ENCODE results near the gene AGPAT1. TPM values are rescaled to one million over a fixed set of nuclear protein-coding genes. Genes with fewer than 3 reads are reported as not detected.

The AGPAT1 gene
- total RNA-seq: 23.9 TPM
- polyA plus RNA-seq: 10 to 100 TPM; 11.8 to 15.2 (median 14.3) TPM

- Mint-ChIP-seq H3K36me3 (peaks cover 18% of the 10 kb centered on the region), H3K27ac (peak within 1 kb of the TSS; percentile 95 to 98 (median 97)), H3K27me3 (no peaks in the 10 kb centered on the region), H3K4me1 (peaks cover 6 to 90% (median 45%) of the 10 kb centered on the region in 4 donors), H3K9me3 (no peaks in the 10 kb centered on the region), H3K4me3 (peak within 1 kb of the TSS; percentile 86 to 98 (median 98))
- peak; percentile 92 to 98 (median 95) for DNase-seq
- peak within 1 kb of the TSS; percentile 97 for H3K27ac ChIP-seq (ENCODE audit: insufficient read depth, low read length, poor library complexity, severe bottlenecking)
- ATAC-seq (ENCODE audit: low read depth in 2 of 2): peak; percentile 45 to 49
- peak within 1 kb of the TSS; percentile 90 for H3K4me3 ChIP-seq (ENCODE audit: low read depth, low read length)
- H3K36me3 ChIP-seq (ENCODE audit: control insufficient read depth, insufficient read depth, low read length): peaks cover 6% of the 10 kb centered on the region
- peaks cover 47% of the 10 kb centered on the region for H3K4me1 ChIP-seq (ENCODE audit: control insufficient read depth, insufficient read depth, low read length, poor library complexity, severe bottlenecking)
- no peaks in the 10 kb centered on the region for H3K27me3 ChIP-seq (ENCODE audit: control insufficient read depth, insufficient read depth, low read length)
- no peaks in the 10 kb centered on the region for H3K9me3 ChIP-seq (ENCODE audit: control insufficient read depth in 2 of 2, low read length in 2 of 2)
These were observed at the start of gene AGPAT1 for GRCh38 chr6:32175711-32176475. Gene AGPAT1 (minus strand): TSS chr6:32176084. CDS start chr6:32171496, 4,588 bp downstream.

GRCh38 chr6:32224696-32225095 is 48.8 kb upstream of the AGPAT1 start:
- no peaks in the 10 kb centered on the region for H3K9me3 ChIP-seq (ENCODE audit: control insufficient read depth in 2 of 2, low read length in 2 of 2)
- no peak overlapping the region for H3K4me3 ChIP-seq (ENCODE audit: low read depth, low read length)
- no peaks in the 10 kb centered on the region for H3K27me3 ChIP-seq (ENCODE audit: control insufficient read depth, insufficient read depth, low read length)
- H3K4me3 Mint-ChIP-seq: no peak overlapping the region
- ATAC-seq (ENCODE audit: low read depth in 2 of 2): no peak
- no peak overlapping the region for H3K27ac ChIP-seq (ENCODE audit: insufficient read depth, low read length, poor library complexity, severe bottlenecking)
- H3K4me1 ChIP-seq (ENCODE audit: control insufficient read depth, insufficient read depth, low read length, poor library complexity, severe bottlenecking): no peaks in the 10 kb centered on the region
- DNase-seq: no peak
- H3K27me3 Mint-ChIP-seq: peaks cover 14% of the 10 kb centered on the region
- no peaks in the 10 kb centered on the region for H3K36me3 Mint-ChIP-seq
- peak overlapping the region in 2 of 3 donors; percentile 26 to 46 for H3K27ac Mint-ChIP-seq
- H3K9me3 Mint-ChIP-seq: peaks cover 0 to 1% (median 0%) of the 10 kb centered on the region in 7 donors
- H3K36me3 ChIP-seq (ENCODE audit: control insufficient read depth, insufficient read depth, low read length): no peaks in the 10 kb centered on the region
- H3K4me1 Mint-ChIP-seq: peaks cover 0 to 8% (median under 1%) of the 10 kb centered on the region in 4 donors

- Mint-ChIP-seq H3K27me3 (peaks cover 20% of the 10 kb centered on the region), H3K4me1 (peaks cover 0 to 8% (median 2%) of the 10 kb centered on the region in 4 donors), H3K4me3 (no peak within 1 kb of the TSS), H3K36me3 (no peaks in the 10 kb centered on the region), H3K27ac (peak within 1 kb of the TSS in 2 of 3 donors; percentile 26 to 75), H3K9me3 (peaks cover 0 to 1% (median 0%) of the 10 kb centered on the region in 7 donors)
- Histone ChIP-seq H3K4me3 (ENCODE audit: low read depth, low read length) (no peak within 1 kb of the TSS), H3K27me3 (ENCODE audit: control insufficient read depth, insufficient read depth, low read length) (no peaks in the 10 kb centered on the region), H3K9me3 (ENCODE audit: control insufficient read depth in 2 of 2, low read length in 2 of 2) (no peaks in the 10 kb centered on the region), H3K27ac (ENCODE audit: insufficient read depth, low read length, poor library complexity, severe bottlenecking) (no peak within 1 kb of the TSS), H3K36me3 (ENCODE audit: control insufficient read depth, insufficient read depth, low read length) (no peaks in the 10 kb centered on the region), H3K4me1 (ENCODE audit: control insufficient read depth, insufficient read depth, low read length, poor library complexity, severe bottlenecking) (no peaks in the 10 kb centered on the region)
- no peak for DNase-seq
- ATAC-seq (ENCODE audit: low read depth in 2 of 2): no peak
These were observed 47.7 kb upstream of the AGPAT1 start, which contains the start of gene NOTCH4 for GRCh38 chr6:32223258-32224235. Gene NOTCH4 (minus strand): TSS chr6:32224067. CDS start chr6:32223928, 139 bp downstream.

- no peaks in the 10 kb centered on the region for H3K4me1 ChIP-seq (ENCODE audit: control insufficient read depth, insufficient read depth, low read length, poor library complexity, severe bottlenecking)
- DNase-seq (no peak), ATAC-seq (ENCODE audit: low read depth in 2 of 2) (no peak)
- no peaks in the 10 kb centered on the region for H3K27me3 ChIP-seq (ENCODE audit: control insufficient read depth, insufficient read depth, low read length)
- Mint-ChIP-seq H3K36me3 (no peaks in the 10 kb centered on the region), H3K27ac (peak overlapping the region in 1 of 3 donors; percentile 31), H3K4me1 (peaks cover 0 to 8% (median 2%) of the 10 kb centered on the region in 4 donors), H3K4me3 (no peak overlapping the region), H3K27me3 (peaks cover 20% of the 10 kb centered on the region), H3K9me3 (no peaks in the 10 kb centered on the region)
- no peaks in the 10 kb centered on the region for H3K36me3 ChIP-seq (ENCODE audit: control insufficient read depth, insufficient read depth, low read length)
- no peaks in the 10 kb centered on the region for H3K9me3 ChIP-seq (ENCODE audit: control insufficient read depth in 2 of 2, low read length in 2 of 2)
- H3K27ac ChIP-seq (ENCODE audit: insufficient read depth, low read length, poor library complexity, severe bottlenecking): no peak overlapping the region
- H3K4me3 ChIP-seq (ENCODE audit: low read depth, low read length): no peak overlapping the region
These were observed 46.7 kb upstream of the AGPAT1 start for GRCh38 chr6:32222333-32223230.

GRCh38 chr6:32220021-32220420 is 44.1 kb upstream of the AGPAT1 start:
- H3K27me3 Mint-ChIP-seq: peaks cover 30% of the 10 kb centered on the region
- Histone ChIP-seq H3K27me3 (ENCODE audit: control insufficient read depth, insufficient read depth, low read length) (no peaks in the 10 kb centered on the region), H3K9me3 (ENCODE audit: control insufficient read depth in 2 of 2, low read length in 2 of 2) (no peaks in the 10 kb centered on the region), H3K36me3 (ENCODE audit: control insufficient read depth, insufficient read depth, low read length) (no peaks in the 10 kb centered on the region), H3K4me1 (ENCODE audit: control insufficient read depth, insufficient read depth, low read length, poor library complexity, severe bottlenecking) (no peaks in the 10 kb centered on the region), H3K4me3 (ENCODE audit: low read depth, low read length) (no peak overlapping the region), H3K27ac (ENCODE audit: insufficient read depth, low read length, poor library complexity, severe bottlenecking) (no peak overlapping the region)
- H3K27ac Mint-ChIP-seq: no peak overlapping the region
- H3K4me3 Mint-ChIP-seq: no peak overlapping the region
- DNase-seq: no peak
- ATAC-seq (ENCODE audit: low read depth in 2 of 2): no peak
- H3K4me1 Mint-ChIP-seq: peaks cover 0 to 8% (median 3%) of the 10 kb centered on the region in 4 donors
- H3K36me3 Mint-ChIP-seq: no peaks in the 10 kb centered on the region
- no peaks in the 10 kb centered on the region for H3K9me3 Mint-ChIP-seq

- Mint-ChIP-seq H3K9me3 (no peaks in the 10 kb centered on the region), H3K27me3 (peaks cover 27% of the 10 kb centered on the region), H3K27ac (no peak overlapping the region), H3K36me3 (no peaks in the 10 kb centered on the region), H3K4me1 (peaks cover 0 to 8% (median 3%) of the 10 kb centered on the region in 4 donors), H3K4me3 (no peak overlapping the region)
- no peak overlapping the region for H3K27ac ChIP-seq (ENCODE audit: insufficient read depth, low read length, poor library complexity, severe bottlenecking)
- H3K9me3 ChIP-seq (ENCODE audit: control insufficient read depth in 2 of 2, low read length in 2 of 2): no peaks in the 10 kb centered on the region
- no peaks in the 10 kb centered on the region for H3K4me1 ChIP-seq (ENCODE audit: control insufficient read depth, insufficient read depth, low read length, poor library complexity, severe bottlenecking)
- ATAC-seq (ENCODE audit: low read depth in 2 of 2) (no peak), DNase-seq (no peak)
- H3K4me3 ChIP-seq (ENCODE audit: low read depth, low read length): no peak overlapping the region
- H3K27me3 ChIP-seq (ENCODE audit: control insufficient read depth, insufficient read depth, low read length): no peaks in the 10 kb centered on the region
- H3K36me3 ChIP-seq (ENCODE audit: control insufficient read depth, insufficient read depth, low read length): no peaks in the 10 kb centered on the region
These were observed 42.3 kb upstream of the AGPAT1 start for GRCh38 chr6:32218167-32218566.

- no peak overlapping the region for H3K27ac ChIP-seq (ENCODE audit: insufficient read depth, low read length, poor library complexity, severe bottlenecking)
- DNase-seq (no peak), ATAC-seq (ENCODE audit: low read depth in 2 of 2) (no peak)
- H3K27me3 ChIP-seq (ENCODE audit: control insufficient read depth, insufficient read depth, low read length): no peaks in the 10 kb centered on the region
- H3K27ac Mint-ChIP-seq: no peak overlapping the region
- H3K4me3 Mint-ChIP-seq: no peak overlapping the region
- no peaks in the 10 kb centered on the region for H3K4me1 ChIP-seq (ENCODE audit: control insufficient read depth, insufficient read depth, low read length, poor library complexity, severe bottlenecking)
- no peaks in the 10 kb centered on the region for H3K36me3 ChIP-seq (ENCODE audit: control insufficient read depth, insufficient read depth, low read length)
- H3K9me3 Mint-ChIP-seq: no peaks in the 10 kb centered on the region
- no peak overlapping the region for H3K4me3 ChIP-seq (ENCODE audit: low read depth, low read length)
- peaks cover 27% of the 10 kb centered on the region for H3K27me3 Mint-ChIP-seq
- H3K36me3 Mint-ChIP-seq: no peaks in the 10 kb centered on the region
- no peaks in the 10 kb centered on the region for H3K9me3 ChIP-seq (ENCODE audit: control insufficient read depth in 2 of 2, low read length in 2 of 2)
- peaks cover 0 to 7% (median 0%) of the 10 kb centered on the region in 4 donors for H3K4me1 Mint-ChIP-seq
These were observed 41.1 kb upstream of the AGPAT1 start for GRCh38 chr6:32216998-32217397.
